ENCODE data around the gene AQP4. TPM values are rescaled to one million over a fixed set of nuclear protein-coding genes. Genes with fewer than 3 reads are reported as not detected.

Gene AQP4
- not detected in 2 replicates for total RNA-seq (2014; rRNA removed; shearing (Covaris generic))

GRCh38 chr18:26865557-26865956, at the start of gene AQP4:
AQP4 (minus strand) TSS chr18:26865707; CDS start chr18:26865689, 18 bp downstream.
- DNase-seq (ENCODE audit: low spot score): no peak

DNA sequence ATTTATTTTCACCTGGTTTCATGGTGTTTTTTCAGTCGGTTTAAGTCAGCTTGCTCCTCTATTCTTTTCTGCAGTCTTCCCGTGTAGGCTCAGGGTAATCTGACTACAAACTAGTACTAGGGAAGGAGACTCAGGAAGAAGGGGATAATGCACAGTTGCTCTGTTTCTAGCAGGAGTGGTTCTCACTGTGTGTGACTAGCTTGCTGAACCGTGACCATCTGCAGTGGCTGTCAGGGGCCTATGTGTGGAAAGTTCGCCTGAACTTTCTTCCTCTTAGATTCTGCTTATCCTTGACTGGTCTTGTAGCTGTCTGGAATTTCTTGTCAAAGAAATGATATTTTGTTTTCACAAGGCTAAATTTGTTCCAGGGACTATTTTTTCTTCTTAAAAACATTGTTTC, 46.3 kb upstream of the AQP4 start:
- no peak for DNase-seq (ENCODE audit: low spot score)

GRCh38 chr18:26909599-26910290, 44.2 kb upstream of the AQP4 start:
- DNase-seq (ENCODE audit: low spot score): no peak

DNA sequence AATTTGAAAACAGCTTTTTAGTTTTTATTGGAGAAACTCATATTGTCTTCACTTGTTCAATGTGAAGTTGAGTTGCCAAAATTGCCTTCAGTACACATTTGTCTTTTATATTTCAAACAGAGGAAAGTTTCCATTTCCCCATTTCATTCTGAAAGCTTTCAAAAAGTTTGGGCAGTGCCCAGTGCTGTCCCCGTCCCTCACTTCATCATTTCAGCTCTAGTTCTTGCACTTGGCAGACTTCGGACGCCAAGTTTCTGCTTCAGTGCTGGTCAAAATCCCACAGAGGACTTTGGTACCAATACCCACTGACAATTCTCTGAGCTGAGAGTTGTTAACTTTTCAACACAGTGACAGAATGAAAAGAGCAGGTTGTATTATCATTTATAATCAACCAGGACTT, 43.4 kb upstream of the AQP4 start:
- no peak for DNase-seq (ENCODE audit: low spot score)

DNA sequence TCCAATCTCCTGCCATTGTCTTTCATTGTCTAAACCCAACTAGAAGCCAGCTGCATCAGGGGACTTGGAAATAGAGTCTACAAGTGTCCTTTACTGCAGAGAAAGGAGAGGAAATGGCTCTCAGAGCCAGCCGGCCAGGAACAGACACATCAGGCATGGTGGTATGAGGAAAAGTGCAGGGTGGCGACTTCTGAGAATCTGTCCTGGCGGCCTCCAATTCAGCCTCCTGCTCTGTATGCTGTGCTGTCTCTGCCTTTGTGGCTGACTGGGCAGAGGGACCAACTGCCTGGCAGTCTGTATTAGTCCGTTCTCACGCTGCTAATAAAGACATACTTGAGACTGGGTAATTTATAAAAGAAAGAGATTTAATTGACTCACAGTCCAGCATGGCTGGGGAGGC, 36.8 kb upstream of the AQP4 start:
- DNase-seq (ENCODE audit: low spot score): no peak

DNA sequence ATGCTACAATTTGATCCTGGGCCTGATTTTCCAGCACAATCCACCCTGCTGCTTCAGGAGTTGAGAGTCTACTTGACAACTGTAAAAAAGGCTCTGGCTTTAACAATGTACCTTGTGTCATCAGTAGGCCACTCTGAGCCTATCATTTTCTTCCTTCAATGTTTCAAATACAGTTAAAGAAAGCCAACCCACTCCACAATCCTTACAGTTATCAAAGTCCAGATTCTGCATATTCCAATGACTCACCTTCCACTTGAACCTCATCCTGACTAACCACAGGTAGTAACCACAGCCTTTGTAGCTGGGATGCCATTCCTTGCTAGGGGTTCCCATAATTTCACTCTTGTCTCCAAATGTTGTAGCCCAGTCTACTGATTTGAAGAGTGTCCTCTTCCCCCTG, 35.5 kb upstream of the AQP4 start:
- no peak for DNase-seq (ENCODE audit: low spot score)

DNA sequence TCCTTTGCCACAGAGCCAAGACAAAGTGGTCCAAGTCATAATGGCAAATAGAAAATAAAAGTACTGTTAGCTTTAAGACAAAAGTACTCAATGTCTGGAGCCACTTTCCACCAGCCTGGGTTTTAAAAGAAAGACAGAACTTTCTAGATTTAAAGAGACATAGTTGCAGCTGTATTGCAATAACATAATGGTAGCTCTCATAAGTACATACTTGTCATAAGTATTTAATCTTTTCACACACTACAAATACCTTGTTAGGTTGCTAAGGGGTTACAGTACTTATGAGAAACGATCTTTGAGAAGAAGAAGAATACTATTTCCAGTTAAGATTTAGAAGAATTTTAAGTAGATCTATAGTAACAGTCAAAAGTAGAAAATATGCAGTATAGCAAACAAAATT, 28.9 kb upstream of the AQP4 start:
- no peak for DNase-seq (ENCODE audit: low spot score)

DNA sequence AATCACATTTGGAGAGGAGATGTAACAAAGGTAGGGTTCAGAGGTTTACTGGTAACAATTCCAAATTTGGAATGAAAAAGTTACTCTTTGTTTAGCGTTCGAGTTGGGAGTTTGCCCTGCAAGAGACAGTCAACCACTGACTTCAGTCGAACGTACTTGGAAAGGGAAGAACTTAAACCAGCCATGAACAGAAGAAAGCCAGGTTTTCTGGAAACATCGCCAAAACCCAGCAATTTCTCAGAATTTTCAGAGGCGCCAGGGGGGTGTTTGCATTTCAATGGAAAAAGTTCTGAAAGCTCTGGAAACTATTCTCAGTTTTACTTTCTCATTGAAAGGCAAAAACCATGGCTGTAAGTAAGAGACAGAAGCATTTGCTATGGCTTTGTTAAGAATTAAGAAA, 28.5 kb upstream of the AQP4 start:
- no peak for DNase-seq (ENCODE audit: low spot score)

- DNase-seq (ENCODE audit: low spot score): no peak
These were observed 22.8 kb upstream of the AQP4 start for GRCh38 chr18:26888259-26888658.

DNA sequence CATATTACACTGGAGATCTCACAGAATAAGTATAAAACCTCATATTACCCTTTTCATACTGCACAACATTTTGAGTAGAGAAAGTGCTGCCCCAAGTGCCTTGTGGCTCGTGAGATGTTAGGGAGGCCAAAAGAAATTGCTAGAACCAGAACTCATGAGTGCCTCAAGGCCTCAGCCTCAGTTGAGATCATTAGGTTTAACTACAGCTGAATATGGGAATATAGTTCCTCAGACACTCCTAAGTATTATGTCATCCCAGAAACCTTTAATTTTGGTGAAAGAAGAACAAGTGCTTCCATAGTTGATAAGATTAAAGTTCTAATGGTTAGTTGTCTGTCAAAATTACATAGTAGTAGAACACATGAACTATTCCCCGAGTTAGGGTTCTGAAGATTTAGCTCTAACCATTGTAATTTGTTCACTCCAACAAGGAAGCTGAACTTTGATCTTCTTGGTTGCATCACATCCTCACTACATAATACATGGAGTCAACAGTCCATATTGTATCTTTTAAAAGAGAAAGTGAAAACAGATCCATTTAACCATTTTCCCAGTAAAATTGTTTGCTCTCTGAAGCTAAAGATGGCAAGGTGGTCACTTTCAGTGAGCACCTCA, 9.6 kb upstream of the AQP4 start:
- peak; percentile 17 for DNase-seq (ENCODE audit: low spot score)

GRCh38 chr18:26874283-26874682, 8.8 kb upstream of the AQP4 start:
- no peak for DNase-seq (ENCODE audit: low spot score)

GRCh38 chr18:26869640-26870039, 4.1 kb upstream of the AQP4 start:
- DNase-seq (ENCODE audit: low spot score): no peak

DNA sequence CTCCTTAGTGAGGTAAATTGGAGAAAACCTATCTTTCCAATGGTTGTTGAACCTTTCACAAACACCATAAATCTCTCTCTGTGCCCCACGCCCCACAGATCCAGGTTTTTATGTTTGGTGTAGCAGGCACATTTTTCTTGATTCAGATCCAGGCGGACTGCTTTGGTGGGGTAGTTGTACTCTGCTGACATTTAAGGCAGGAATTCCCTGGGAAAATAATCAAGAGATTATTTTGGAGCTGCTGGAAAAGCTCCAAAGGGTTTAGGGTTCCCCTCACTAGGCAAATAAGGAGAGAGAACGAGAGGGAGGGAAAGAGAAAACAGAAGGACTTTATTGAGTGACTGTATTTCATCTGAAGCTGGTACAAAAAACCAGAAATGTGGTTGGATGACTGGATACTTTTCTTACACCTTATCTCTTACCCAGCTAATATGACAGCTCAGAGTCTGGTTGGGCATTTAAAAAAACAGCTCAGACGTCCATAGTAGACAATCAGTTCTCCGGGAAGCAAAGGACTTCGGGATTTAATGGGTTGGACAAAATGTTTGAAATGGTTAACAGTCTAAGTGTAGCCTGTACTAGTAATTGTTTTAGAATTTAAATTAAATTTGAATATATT, 3.6 kb upstream of the AQP4 start:
- DNase-seq (ENCODE audit: low spot score): no peak

GRCh38 chr18:26867471-26867870, 2.0 kb upstream of the AQP4 start:
- no peak for DNase-seq (ENCODE audit: low spot score)

DNA sequence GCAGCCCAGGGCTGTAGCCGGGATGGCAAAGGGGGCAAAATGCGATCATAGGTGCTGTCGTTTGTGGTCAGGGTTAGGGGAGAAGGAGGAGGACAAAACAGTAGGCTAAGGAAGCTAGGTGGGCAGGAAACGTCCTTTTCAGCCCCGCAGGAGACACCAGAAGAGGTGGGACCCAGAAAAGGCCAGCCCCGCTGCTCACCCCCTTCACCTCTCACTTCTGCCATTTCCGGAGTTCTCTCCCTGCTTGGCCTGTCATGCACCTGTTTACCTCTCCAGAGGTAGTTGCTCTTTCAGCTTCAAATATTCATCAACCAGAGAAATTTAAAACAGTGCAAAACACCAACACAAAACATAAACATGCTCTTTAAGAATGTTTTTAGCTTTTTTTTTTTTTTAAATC, 849 bp downstream of the AQP4 start:
- DNase-seq (ENCODE audit: low spot score): no peak

DNA sequence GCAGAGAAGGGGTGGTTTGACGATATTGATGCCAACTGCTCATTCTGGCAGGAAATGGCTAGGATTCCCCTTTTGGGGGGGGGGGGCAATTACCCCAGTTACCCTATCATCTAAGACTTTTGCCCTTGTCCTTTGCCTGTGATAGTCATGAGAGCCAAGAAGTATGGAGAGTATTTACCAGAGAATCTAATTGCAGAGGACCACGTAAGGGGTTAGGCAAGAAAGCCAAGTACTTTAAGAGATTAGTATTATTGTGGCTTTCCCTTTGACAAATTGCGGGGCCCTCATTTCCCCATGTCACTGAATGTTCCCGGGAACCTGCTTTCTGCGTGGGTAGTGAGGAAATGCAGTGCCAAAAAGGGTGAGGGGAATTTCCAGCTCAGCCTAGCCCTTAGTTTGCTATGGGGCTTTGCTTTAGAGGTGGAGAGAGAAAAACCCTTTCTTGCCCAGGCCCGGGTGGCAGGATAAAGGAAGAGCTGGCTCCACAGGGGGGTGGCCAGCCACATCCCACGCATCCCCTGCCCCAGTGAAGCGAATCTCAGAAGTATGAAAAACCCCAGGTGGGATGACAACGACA, 1.5 kb downstream of the AQP4 start:
- no peak for DNase-seq (ENCODE audit: low spot score)

DNA sequence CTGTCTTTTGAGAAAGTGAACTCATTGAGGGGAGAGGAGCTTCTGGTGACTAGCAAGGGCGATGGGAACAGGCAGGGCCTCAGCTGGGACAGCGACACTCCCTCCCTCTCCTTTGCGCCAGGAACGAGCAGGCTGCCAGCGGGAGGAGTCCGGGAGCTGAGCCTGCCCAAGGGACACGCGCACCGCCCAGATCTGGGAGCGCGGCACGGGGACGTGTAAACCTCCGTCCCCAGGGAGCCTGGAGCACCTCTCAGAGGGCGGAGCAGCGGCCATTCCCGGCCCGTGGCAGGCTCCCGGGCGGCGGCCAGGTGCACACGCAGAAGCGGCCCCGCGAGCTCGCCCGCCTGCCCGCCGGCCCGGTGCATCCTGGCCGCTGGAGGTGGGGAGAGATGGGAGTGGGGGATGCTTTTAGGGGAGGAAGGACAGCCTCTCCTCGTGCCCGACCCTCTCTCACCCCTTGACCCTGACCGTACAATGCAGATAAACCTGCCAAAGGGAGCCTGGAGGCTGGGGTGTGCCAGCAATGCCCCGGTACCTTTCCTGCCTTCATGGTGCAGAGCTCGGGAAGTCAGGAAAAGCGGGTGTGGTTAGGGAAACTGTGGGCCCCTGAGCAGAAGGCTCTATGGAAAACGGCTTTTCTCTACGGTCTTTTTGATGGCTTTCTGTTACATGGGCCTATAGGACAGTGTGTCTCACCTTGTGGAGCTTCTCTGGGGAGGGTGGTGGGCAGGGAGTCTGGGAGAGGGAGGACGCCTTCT, 2.2 kb downstream of the AQP4 start:
- DNase-seq (ENCODE audit: low spot score): peak; percentile 11

GRCh38 chr18:26862084-26862483, 3.4 kb downstream of the AQP4 start:
- DNase-seq (ENCODE audit: low spot score): no peak

GRCh38 chr18:26854292-26854881, 11.1 kb downstream of the AQP4 start:
- no peak for DNase-seq (ENCODE audit: low spot score)

GRCh38 chr18:26853401-26853800, 12.1 kb downstream of the AQP4 start:
- DNase-seq (ENCODE audit: low spot score): no peak

DNA sequence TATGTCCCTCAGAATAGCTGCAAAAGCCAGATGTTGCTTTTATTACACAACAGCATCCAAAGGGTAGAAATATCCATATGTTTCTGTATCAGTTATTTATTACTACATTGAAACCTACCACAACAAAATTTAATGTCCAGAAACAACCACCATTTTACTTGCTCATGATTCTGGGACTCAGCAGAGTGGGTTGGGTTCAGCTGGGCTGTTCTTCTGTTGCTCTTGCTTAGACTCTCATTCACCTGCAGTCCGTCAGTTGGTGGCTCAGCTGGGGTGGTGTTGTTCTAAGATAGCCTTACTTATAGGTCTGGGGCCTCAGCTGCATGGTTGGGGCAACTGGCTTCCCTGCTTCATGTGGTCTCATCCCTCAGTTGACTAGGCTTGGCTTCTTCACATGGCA, 21.7 kb downstream of the AQP4 start:
- DNase-seq (ENCODE audit: low spot score): no peak

- no peak for DNase-seq (ENCODE audit: low spot score)
These were observed 24.5 kb downstream of the AQP4 start for GRCh38 chr18:26840965-26841364.
